ENCODE measurements around the gene CFAP58.
A peak's percentile ranks its signal among the peaks of the same experiment; 100 is the strongest.

The CFAP58 gene

DNA sequence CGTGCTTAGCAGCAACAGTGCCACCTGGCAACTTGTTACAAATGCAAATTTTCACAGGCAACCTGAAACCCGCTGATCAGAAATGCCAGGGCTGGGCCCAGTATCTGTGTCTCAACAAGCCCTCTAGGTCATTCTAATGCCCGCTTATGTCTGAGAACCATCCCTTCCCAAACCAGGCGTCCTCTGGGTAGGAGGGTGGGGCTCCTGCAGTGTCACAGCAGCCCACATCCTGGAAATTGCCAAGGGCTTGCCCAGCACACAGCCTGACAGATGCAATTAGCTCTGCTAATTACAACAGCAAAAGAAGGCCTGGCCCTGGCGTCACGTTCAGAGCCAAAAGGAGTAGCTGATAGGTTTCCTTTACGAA, 31.2 kb upstream of the CFAP58 start:
- no peak for DNase-seq (ENCODE audit: low read depth in 1 of 2, low spot score in 1 of 2)

DNA sequence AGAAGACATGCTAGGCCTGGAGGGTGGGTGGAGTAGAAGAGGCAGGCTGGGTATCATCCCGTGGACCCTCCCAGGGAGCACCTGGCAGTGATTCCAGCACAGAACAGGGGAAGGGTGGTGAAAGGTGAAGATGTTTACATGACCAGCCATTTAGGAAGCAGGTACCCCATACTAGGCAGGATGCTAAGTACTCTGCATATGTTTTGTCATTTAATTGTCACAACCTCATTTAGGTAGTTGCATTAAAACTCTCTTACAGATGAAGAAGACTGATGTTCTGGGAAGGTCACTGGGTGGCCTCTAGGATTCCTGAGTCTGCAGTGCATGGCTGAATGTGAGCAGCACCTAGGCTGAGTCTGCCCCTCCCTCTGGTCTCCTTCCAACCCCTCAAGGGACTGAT, 30.5 kb upstream of the CFAP58 start:
- no peak for DNase-seq (ENCODE audit: low read depth in 1 of 2, low spot score in 1 of 2)

DNA sequence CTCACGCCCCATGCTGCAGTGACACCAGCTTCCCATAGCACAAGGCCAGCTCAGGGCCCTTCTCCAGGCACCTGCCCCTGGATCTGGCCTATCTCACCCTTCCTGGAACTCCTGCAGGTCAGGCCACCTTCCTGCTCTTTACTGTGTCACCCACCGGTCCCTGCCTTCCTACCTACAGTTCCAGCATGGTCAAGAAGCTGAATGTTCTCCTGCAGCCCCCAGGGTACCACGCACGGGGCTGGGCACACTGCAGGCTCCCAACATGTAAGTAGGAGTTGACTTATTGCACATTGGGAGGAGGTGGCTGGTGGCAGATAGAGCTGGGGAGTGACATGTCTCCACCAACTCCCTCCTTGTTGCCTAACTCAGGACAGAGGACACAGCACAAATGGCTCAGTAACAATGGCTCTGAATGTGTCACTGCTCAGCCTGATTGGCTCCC, 29.9 kb upstream of the CFAP58 start:
- DNase-seq (ENCODE audit: low read depth in 1 of 2, low spot score in 1 of 2), result no peak

DNA sequence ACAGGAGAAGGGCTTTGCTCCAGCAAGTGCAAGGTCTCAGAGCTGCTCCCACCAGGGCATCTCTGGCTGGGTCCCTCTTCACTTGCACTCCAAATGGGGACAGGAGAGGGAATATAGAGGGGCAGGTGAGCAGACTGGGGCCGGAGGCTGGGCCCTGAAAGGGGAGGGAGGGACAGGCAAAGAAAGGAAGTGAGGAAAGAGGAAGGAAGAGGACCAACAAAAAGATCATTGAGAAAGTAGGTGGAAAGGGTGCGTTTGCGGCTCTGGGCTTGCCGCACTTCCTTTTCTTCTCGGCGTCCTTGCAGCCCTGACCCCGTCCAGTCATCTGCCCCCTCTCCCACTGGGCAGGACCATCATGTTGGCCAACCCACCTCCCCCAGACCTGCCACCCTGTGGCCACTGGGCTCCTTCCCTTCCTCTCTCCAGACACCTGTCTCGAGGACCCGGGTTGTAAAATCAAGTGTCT, 29.4 kb upstream of the CFAP58 start:
- no peak for DNase-seq (ENCODE audit: low read depth in 1 of 2, low spot score in 1 of 2)

DNA sequence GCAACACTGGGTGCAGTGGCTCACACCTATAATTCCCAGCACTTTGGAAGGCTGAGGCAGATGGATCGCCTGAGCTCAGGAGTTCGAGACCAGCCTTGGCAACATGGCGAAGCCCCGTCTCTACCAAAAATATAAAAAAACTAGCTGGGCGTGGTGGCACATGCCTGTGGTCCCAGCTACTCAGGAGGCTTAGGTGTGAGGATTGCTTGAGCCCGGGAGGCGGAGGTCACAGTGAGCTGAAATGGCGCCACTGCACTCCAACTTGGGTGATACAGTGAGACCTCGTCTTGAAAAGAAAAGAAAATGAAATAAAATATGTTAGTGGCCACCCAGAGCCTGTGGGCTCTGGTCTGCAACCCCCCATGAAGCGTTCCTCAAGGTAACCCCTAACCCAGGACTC, 28.7 kb upstream of the CFAP58 start:
- DNase-seq (ENCODE audit: low read depth in 1 of 2, low spot score in 1 of 2), result no peak

DNA sequence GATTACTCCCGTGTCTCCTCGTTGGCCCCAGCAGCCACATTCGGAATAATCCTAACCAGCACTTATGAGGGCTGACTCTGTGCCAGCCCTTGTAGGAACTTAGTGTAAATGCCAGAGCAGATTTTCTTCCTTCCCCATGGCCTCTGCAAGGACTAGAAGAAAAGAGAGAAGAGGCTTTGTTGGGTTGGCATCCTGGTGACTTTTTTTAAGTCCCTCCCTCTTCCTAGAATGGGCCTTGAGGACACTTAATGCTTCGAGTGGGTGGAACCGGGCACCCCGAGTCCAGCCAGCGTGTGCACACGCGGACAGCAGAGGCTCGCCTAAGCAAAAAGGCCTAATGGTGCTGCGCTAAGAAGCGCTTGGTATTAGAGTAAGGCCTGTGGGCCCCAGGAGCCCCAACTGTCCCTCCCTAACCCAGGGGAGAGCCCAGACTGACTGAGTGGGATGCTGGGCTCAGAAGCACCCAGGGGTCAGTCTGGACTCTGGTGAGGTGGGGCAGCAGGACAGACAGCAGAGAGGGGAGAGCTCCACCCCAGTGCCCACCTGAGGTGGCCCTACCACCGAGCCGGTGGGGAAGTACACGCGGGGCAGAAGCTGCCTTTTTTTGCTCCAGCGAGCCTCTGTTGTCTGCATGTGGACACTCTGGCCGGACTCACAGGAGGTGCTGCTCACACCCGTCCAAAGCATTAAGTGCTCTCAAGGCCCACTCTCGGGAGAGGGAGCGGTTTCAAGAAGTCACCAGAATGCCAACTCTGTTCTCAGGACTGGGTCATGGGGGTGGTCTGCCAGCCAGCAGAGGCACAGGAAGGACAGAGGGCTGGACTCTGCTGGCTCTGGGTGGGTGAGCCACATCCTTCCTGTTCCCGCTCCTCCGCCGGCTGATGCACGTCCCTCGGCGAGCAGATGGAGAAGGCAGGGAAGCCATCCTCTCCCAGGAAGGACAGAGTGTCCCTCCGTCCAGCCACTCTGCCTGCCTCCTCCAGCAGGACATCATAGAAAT, 27.9 kb upstream of the CFAP58 start:
- DNase-seq (ENCODE audit: low read depth in 1 of 2, low spot score in 1 of 2), result no peak

DNA sequence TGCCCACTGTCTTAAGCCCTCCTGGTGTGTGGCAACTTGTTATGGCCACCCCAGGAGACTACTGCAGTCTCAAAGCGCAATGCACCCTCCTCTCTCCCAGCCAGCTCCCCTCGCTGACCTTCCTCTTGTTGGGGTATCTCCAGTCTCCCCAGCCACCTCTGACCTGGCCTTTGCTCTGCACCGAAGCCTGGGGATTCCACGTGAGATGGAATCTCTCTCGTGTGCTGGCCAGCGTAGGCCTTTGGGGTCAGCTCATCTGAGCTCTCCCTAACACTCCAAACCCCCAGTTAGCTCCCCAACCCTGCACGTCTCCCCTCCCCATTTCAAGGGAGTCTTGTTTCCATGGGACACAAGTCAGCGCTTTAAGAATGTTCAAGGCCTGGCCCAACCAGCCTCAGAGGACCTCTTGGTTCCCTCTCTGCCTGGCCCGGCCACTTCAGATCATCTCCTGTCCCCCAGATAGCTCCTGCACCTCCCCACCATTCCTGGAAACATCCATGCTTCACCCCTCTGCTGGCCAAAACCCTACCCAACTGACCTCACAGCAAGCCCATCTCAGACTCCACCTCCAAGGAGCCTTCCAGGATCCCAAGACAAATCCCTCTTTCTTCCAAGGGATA, 26.5 kb upstream of the CFAP58 start:
- no peak for DNase-seq (ENCODE audit: low read depth in 1 of 2, low spot score in 1 of 2)

DNA sequence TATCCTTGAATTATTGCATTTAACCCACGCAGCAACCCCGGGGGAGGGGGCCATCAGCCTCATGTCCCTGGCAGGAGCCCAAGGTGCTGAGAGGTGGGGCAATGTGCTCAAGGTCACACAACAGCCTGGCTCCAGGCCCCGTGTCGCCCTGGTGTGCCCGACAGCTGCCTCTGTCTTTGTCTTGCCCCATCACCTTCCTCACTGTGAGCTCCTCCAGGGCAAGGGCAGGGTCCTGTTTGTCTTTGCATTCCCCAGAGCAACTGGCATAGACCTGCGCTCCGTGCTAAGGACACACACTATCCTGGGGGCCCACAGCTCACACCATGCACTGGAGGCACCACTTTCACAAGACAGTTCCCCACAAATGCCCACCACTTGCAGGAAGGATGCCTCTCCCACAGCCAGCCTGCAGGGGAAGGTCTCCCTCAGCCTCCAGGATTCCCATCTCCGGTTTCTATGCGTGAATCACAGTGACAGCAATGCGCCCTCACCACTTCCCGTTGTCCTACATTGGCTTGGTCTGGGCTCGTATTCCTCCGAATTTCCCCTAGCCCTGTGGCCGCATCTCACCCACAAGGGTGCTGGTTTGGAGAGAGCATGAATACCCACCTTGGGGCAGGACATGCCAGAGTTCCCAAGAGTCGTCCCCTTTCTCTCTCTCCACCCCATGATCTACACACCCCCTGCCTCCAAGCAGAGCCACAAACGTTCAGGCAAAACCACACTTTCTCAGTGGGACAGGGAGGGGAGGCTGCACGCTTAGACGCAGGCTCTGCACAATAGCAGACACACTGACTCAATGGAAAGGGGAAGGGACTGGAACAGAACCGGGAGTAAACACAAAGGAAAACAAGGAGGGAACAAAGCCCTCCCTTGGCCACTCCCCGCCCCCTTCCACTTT, 25.6 kb upstream of the CFAP58 start:
- no peak for DNase-seq (ENCODE audit: low read depth in 1 of 2, low spot score in 1 of 2)

DNA sequence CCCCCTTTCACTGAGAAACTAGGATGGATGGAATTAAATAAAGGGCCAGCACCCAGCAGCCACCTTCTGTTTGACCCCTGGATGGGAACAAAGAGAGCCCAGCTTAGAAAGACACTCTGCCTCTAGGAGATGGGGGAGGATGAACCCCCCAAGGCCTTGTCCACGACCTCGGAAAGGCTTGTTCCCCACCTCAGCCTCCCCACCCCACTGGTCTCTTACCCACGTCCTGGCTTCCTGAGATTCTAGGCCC, 25.1 kb upstream of the CFAP58 start:
- no peak for DNase-seq (ENCODE audit: low read depth in 1 of 2, low spot score in 1 of 2)

DNA sequence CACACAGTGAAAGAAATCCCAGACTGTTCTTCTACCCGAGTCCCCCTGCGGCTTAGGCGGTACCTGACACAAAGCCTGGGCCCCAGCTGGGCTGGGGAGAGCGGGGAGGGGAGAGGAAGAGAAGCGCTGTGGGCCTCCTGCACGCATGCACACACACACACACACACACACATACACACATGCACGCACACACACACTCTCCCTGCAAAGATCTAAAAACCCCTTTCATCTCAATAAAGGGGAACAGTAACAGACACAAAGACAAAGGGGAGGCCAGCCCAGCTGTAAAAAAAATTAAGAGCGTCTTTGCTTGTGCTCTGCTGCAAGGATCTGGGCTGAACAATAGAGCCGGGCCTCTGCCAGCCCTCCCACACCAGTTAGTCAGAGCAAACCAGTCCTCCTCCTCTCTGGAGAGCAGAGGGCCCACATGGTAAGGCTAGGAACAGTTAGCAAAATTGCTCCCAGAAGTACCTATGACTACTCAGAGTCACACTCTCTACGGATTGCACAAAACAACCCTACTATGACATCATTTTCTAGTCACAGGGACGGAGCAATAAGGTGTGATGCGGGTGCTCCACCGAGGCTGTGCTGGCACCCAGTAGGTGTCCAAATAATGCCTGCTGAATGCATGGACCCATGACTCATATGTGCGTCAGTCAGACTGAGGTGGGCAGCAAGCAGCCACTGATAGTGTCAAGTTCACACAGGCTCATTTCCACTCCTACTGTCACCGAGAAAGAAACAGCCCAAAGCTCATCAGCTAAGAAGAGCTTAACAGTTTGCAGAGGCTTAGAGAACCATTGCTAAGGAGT, 24.5 kb upstream of the CFAP58 start:
- peak; percentile 39 to 64 for DNase-seq (ENCODE audit: low read depth in 1 of 2, low spot score in 1 of 2)

DNA sequence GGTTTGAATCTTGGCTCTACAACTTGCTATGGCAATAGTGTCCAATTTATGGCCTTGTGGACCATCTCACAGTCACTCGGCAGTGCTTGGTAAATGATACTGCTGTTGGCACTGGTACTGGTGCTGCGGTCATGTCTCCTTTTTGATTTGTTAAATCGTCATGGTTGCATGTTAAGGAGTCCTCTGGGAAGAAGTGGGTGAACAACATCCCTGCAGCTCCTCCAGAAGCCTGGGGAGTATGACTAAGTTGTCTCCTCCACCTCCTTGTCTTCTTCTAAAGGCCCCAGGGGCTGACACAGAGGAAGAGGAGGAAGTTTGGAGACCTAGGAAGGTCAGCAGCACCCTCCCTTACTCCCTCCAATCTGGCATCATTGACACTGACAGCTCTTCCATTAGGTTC, 23.9 kb upstream of the CFAP58 start:
- no peak for DNase-seq (ENCODE audit: low read depth in 1 of 2, low spot score in 1 of 2)

DNA sequence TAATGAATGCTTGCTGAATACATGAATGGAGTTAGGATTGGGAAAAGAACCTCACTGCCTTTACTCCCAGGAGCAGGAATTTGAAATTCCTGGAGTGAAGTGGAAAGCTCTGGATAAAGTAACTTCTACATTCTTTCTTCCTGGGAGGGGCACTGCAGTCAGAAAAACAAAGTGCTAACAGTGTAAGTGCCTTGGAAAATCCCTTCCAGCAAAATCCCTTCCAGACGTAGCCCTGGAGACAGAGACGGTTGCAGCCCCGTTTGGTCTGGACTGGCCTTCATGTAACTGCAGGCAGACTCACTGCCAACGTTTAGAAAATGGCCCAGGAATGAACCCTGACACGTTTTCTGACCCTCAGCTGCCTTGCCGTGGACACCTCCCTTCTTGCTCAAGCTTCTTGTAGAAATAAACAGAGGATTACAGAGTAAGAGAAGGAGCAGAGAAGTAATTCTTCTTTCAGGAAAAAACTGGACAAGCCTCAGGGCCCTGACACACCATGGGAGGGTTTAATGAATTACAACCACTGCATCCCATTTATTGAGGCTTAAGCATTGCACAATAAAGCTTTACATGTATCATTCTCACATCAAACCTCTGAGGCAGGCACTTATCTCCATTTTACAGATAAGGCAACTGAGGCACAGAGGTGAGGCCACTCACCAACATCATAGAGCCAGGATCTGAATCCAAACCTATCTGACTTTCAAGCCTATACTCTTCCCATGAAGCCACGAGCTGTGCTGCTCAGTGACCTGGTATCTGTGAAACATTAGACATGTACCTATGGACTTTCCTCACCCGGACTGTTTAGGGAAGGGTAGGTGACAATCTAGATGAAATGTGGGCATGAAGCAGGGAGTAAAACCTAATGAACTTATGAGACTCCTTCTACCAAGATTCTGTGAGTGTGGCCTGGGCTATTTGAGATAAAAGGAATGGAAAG, 23.2 kb upstream of the CFAP58 start:
- DNase-seq (ENCODE audit: low read depth in 1 of 2, low spot score in 1 of 2), result no peak

DNA sequence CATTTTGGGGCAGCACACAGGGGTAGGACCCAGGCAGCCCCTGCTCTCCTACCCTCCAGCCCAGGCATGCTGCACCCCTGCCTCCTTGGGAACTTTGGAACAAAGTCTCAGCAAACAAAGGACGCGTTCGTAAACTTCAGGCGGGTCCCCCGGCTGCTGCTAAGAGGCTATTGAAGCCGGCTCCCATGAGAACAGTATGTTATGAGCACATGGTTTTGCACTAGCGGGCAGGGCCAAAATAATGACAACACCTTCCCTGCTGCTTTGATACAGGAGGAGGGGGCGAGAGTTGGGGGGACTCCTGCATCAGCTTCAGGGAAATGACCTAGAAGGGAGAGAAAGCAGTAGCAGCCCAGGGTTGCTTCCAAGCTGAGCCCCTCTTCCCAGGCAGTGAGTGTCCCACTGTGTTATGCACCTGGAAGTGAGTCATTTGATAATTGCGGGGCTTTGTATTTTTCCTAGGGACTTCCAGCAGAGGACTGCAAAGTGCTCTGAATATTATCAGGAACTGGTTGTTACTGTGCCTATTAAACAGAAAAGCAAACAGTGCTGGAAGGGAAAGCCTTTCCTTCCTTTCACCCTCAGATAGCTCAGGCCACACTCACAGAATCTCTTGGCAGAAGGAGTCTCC, 22.3 kb upstream of the CFAP58 start:
- no peak for DNase-seq (ENCODE audit: low read depth in 1 of 2, low spot score in 1 of 2)

DNA sequence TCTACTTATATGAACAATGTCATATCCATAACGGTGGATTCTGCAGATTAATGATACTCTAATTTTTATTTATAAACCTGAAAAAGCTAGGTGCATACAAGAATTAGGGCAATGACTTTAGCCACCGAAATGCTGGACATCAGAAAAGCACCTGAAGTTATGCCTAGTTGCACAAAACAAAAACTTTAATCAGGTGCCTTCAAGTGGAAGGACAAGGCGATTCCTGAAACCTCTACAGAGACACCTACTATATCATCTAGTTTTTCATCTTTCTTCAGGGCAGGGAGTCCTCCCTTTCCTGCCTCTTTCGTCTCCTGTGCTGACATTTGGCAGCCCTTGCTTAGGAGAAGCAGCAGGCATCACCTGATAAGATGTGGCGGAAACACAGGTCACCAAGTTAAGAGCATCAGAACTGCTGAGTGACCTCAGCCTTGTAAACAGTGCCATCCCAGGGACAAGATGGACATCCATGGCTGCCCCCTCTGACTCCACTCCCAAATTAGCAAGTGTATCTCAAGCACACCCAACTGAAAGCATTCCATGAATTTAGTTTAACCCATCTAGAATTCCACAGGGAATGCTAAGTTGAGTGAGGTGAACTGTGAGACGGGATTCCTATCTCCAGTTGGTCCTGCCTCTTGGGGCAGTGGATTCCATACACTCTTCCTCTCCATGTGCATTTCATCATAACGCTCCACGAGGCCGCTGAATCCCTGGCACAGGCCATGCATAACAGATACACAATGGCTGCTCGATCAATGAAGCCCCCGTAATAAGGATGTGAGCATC, 21.2 kb upstream of the CFAP58 start:
- DNase-seq (ENCODE audit: low read depth in 1 of 2, low spot score in 1 of 2), result no peak

DNA sequence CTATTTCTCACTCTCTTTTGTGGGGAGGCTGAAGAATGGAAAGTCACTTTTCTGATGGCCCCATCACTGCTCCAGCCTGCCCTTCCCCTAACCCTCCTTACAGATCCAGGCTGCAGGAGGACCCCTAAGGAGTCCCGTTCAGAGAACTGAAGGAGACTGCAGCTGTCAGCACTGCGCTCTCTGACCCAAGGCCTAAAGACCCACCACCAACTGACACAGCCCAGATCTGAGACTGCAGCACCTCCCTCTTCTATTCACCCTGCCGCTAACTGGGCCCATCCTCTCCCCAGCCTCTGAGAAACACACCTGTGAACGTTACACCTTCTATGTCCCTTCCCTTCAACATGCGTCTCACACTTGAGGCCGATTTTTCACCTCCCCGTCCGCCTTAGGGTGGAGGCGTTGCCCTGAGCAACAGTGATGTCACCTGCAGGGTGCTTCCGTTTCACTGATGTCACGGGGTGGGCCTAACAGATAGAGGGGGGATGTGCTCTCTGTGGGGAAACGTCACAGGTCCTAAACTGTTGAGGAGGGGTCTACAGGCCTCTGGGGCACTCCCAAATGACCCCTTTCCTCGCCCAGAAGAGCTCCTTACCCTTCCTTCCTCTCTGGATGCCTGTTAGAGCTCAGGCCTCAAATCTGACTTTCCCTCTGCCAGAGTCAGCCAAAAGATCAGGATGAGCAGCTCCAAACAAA, 20.5 kb upstream of the CFAP58 start:
- peak in 1 of 2 donors; percentile 38 for DNase-seq (ENCODE audit: low read depth in 1 of 2, low spot score in 1 of 2)

DNA sequence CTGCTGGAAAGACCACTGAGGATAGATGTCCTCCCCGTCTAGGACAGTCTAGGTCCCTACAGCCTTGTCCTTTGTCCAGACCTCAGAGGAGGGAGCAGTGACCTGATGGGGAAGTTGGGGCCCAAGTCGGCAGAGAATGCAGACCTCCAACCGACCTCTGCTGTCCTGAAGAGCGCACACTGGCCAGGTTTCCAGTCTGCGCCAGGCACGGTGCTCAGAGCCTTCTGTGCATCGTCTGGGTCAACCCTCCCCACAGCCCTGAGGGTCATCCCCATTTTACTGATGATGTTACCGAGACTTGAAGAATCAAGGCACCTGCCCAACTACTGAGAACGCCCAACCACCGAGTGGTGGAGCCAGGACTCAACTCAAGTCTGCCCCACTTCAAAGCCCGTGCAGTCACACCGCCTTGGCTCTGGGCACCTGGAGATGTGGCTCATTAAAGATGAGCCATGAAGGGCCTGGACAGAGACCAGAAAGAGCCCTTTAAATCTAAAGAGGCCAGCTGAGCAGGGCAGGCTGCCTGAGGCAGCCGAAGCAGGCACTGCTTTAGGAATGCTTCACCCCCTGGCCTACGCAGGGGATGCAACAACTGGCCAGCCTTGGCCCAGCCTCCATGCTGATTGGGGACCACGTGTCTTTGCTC, 19.8 kb upstream of the CFAP58 start:
- no peak for DNase-seq (ENCODE audit: low read depth in 1 of 2, low spot score in 1 of 2)

DNA sequence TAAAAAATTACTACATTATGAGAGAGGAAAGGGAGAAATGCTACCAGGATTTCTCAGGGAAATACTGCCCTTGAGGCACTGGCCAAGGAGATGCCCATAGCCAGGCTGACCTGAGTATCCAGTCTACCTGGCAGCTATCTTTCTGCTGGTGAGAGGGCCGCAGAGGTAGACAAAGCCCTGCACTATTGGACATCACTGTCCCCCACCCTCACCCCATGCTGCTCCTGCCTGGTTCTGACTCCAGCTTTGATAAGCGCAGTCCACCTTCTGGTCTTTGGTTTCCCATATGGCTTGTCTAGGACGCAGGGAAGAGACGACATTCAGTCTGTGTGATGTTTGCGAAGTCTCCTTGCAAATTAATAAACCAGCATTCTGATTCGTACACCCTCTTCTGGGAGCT, 19.1 kb upstream of the CFAP58 start:
- no peak for DNase-seq (ENCODE audit: low read depth in 1 of 2, low spot score in 1 of 2)

Data from activated T-helper 1 cell treated with anti-CD3 and anti-CD28 coated beads, Interleukin-2, amount 50 U/mL, for 16 hours (primary cell).